T-helper 1 cell treated with Interleukin-12 subunit alpha and Interleukin-12 subunit beta and Interleukin-4 antibody, amounts not matched to agents 30 μg/mL and 1 μg/mL, for 36 hours (primary cell): Measurements from ENCODE around the gene DST.

Experiments used
- H3K27ac Mint-ChIP-seq: one replicate; pipeline ENCODE4 v1.8.0; 2021; ENCODE audit warnings: mild to moderate bottlenecking, mixed read lengths
- H3K27me3 Mint-ChIP-seq: one replicate; pipeline ENCODE4 v1.8.0; 2021; ENCODE audit warnings: low read depth, mixed read lengths
- H3K36me3 Mint-ChIP-seq: one replicate; pipeline ENCODE4 v1.8.0; 2021; ENCODE audit warnings: low read depth, mixed read lengths
- H3K4me1 Mint-ChIP-seq: one replicate; pipeline ENCODE4 v1.8.0; 2021; ENCODE audit warnings: low read depth, mixed read lengths
- H3K4me3 Mint-ChIP-seq: one replicate; pipeline ENCODE4 v1.8.0; 2021; ENCODE audit warnings: mild to moderate bottlenecking, moderate library complexity, mixed read lengths
- H3K9me3 Mint-ChIP-seq: one replicate; pipeline ENCODE4 v1.8.0; 2021; ENCODE audit warnings: mixed read lengths

DST gene

GRCh38 chr6:56624046-56624727 is 18.5 kb downstream of the DST start:
- H3K4me3 Mint-ChIP-seq = no peak overlapping the region
- no peak overlapping the region for H3K27ac Mint-ChIP-seq
- H3K36me3 Mint-ChIP-seq = no peaks in the 10 kb centered on the region
- H3K9me3 Mint-ChIP-seq = no peaks in the 10 kb centered on the region
- no peaks in the 10 kb centered on the region for H3K27me3 Mint-ChIP-seq
- H3K4me1 Mint-ChIP-seq = no peaks in the 10 kb centered on the region

DNA sequence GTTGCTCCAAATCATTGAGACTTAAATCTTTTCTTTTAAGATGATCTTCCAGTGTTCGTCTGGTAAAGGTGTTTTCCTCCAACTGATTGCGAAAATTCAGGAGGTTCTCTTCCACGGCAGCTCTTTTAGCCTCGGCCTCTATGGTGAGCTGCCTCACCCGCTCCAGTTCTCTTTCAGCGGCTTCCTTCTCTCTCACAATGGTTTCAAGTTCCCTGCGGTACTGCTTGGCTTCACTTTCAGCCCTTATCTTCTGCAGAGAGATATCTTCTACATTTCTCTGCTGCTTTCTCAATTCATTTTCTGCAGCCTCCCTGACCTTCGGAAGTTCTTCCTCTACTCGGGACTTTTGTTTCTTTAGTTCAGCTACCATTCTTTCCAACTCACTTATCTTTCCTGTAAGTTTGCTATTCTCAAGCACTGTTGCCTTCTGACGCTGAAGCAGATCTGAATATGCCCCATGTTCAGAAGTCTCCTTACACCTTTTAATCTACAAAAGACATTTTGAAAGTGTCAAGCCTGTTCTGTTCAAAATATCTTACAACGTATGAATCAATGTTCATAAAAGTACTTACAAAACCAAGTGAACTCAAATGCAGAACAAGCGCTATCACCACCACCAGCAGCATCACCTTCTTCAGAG is 22.3 kb downstream of the DST start:
- H3K27me3 Mint-ChIP-seq = no peaks in the 10 kb centered on the region

GRCh38 chr6:56618050-56618449 is 24.6 kb downstream of the DST start:
- H3K9me3 Mint-ChIP-seq = no peaks in the 10 kb centered on the region
- H3K27me3 Mint-ChIP-seq = no peaks in the 10 kb centered on the region
- H3K4me3 Mint-ChIP-seq = no peak overlapping the region
- no peaks in the 10 kb centered on the region for H3K4me1 Mint-ChIP-seq
- no peaks in the 10 kb centered on the region for H3K36me3 Mint-ChIP-seq
- H3K27ac Mint-ChIP-seq = no peak overlapping the region

More for the DNA sequence above, 22.3 kb downstream of the DST start:
- H3K36me3 Mint-ChIP-seq = no peaks in the 10 kb centered on the region
- H3K4me3 Mint-ChIP-seq = no peak overlapping the region
- H3K4me1 Mint-ChIP-seq = no peaks in the 10 kb centered on the region
- H3K9me3 Mint-ChIP-seq = no peaks in the 10 kb centered on the region
- no peak overlapping the region for H3K27ac Mint-ChIP-seq

DNA sequence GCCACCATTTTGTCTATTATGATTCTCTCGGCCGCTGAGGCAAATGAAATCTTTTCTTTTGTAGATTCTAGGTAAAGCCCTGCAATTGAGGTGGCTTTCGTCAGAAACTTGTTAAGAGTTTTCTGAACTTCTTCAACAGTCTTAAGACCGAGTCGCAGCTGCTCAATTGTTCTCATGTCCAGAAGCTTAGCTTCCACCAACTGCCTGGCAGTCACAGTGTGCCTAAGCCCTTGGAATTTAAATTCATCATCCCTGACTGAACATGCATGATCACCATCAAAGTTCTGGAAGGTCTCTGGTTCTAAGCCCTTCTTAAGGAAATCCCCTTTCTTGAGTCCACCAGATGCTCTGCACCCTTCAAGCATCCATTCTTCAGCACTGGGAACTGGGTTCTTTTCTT is 25.7 kb downstream of the DST start:
- Mint-ChIP-seq H3K36me3 (no peaks in the 10 kb centered on the region), H3K4me1 (no peaks in the 10 kb centered on the region), H3K27ac (no peak overlapping the region), H3K9me3 (no peaks in the 10 kb centered on the region), H3K27me3 (no peaks in the 10 kb centered on the region), H3K4me3 (no peak overlapping the region)

GRCh38 chr6:56613247-56613851 is 29.3 kb downstream of the DST start:
- Mint-ChIP-seq H3K27ac (no peak overlapping the region), H3K9me3 (no peaks in the 10 kb centered on the region), H3K36me3 (no peaks in the 10 kb centered on the region), H3K27me3 (peaks cover 3% of the 10 kb centered on the region), H3K4me1 (no peaks in the 10 kb centered on the region), H3K4me3 (no peak overlapping the region)

GRCh38 chr6:56608332-56608731 is 34.4 kb downstream of the DST start:
- Mint-ChIP-seq H3K9me3 (no peaks in the 10 kb centered on the region), H3K36me3 (no peaks in the 10 kb centered on the region), H3K4me1 (no peaks in the 10 kb centered on the region), H3K4me3 (no peak overlapping the region), H3K27me3 (peaks cover 8% of the 10 kb centered on the region), H3K27ac (no peak overlapping the region)

DNA sequence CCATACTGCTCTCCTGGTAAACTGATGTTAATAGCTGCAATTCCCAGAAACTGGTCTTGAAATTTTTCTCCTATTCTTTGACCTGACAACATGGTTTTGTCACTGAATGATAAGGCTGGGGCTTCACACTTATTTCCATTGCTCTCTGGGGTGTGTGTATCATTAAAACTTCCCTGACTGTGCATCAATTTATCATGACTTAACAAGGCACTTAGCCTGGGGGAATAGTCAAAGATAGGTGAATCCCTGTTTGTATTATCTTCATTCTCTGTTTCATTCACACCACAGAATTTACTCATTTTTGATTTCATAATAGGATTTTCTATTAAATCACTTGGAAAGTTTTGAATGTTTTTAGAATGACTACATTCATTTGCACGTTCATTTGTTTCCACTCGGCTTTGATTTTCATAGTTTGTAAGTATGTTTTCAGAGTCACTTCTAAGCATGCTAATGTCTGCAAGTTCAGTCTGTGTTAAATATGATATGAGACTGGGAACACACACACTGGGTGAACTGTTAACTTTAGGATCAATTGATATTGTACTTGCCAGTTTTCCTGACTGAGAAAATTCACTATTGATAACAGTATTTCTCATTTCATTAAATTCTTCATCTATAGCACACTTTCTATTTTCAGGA is 35.5 kb downstream of the DST start:
- H3K4me1 Mint-ChIP-seq = no peaks in the 10 kb centered on the region
- H3K36me3 Mint-ChIP-seq = no peaks in the 10 kb centered on the region
- no peaks in the 10 kb centered on the region for H3K9me3 Mint-ChIP-seq
- H3K4me3 Mint-ChIP-seq = no peak overlapping the region
- H3K27me3 Mint-ChIP-seq = peaks cover 8% of the 10 kb centered on the region
- no peak overlapping the region for H3K27ac Mint-ChIP-seq

- Mint-ChIP-seq H3K9me3 (no peaks in the 10 kb centered on the region), H3K27ac (no peak overlapping the region), H3K27me3 (peaks cover 4% of the 10 kb centered on the region), H3K36me3 (no peaks in the 10 kb centered on the region), H3K4me1 (no peaks in the 10 kb centered on the region), H3K4me3 (no peak overlapping the region)
Measured at GRCh38 chr6:56605435-56605834, 37.3 kb downstream of the DST start.

DNA sequence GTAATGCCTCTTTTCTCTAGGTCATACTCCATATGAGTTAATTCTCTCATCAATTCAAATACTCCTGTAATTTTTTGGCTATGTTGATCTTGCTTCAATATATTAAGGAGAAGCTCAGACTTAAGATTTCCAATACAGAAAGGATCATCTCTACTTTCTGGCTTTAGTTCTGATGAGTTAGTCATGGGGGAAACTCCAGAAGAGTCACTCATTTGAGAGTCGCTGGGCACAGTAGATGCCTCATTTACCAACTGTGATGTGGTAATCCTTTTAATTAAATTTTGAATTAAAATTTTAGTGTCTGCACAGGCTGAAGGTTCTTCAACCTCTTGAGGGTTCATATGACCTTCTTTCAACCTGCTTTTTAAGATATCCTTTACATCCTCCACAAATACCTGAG is 38.5 kb downstream of the DST start:
- no peaks in the 10 kb centered on the region for H3K9me3 Mint-ChIP-seq
- no peaks in the 10 kb centered on the region for H3K4me1 Mint-ChIP-seq

DNA sequence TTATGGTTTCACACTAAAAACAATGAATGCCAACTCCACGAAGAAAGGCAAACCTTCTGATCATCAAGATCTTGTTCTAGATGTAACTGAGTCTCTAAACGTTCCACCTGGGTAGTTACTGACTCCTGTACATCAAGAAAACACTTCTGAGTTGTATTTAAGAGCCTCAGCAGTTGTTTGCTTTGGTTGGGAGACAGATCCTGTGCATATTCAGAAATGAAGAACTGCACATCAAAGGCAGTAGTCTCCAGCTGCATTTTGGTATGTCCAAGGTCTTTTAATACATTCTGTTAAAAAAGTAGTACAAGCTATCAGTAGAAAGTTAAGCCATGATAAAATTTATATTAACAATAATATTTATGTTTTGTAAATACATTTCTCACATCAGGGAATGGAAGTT is 41.3 kb downstream of the DST start:
- Mint-ChIP-seq H3K4me3 (no peak overlapping the region), H3K27me3 (peaks cover 4% of the 10 kb centered on the region), H3K27ac (no peak overlapping the region), H3K36me3 (no peaks in the 10 kb centered on the region), H3K4me1 (no peaks in the 10 kb centered on the region), H3K9me3 (no peaks in the 10 kb centered on the region)

More for the DNA sequence above, 38.5 kb downstream of the DST start:
- H3K27me3 Mint-ChIP-seq = peaks cover 4% of the 10 kb centered on the region
- no peak overlapping the region for H3K4me3 Mint-ChIP-seq
- H3K27ac Mint-ChIP-seq = no peak overlapping the region
- H3K36me3 Mint-ChIP-seq = no peaks in the 10 kb centered on the region

DNA sequence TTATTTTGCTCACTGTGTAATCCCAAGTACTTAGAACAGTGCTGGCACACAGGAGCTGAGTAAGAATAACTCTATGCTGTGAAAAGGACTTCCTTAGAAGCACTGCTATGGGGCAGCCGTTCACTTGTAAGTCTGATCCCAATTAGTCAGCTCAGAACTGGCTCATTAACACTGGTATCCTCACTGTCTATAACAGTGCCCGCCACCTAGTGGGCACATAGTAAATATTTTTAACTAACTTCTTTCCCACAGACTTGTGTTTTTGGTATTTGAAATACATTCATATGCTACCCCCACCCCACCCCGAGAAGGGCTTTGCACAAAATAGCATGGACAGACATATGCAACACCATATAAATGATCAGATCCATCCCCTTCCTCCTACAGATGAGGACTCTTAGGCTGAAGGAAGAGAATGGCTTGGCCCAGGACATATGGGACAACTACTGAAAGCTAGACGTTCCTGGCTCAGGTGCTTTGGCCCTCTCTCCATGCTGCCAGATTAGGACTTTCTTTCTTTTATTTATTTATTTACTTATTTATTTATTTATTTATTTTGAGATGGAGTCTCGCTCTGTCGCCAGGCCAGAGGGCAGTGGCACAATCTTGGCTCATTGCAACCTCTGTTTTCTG is 47.1 kb downstream of the DST start:
- no peak overlapping the region for H3K4me3 Mint-ChIP-seq
- H3K27ac Mint-ChIP-seq = peak overlapping the region; percentile 18
- no peaks in the 10 kb centered on the region for H3K9me3 Mint-ChIP-seq

DNA sequence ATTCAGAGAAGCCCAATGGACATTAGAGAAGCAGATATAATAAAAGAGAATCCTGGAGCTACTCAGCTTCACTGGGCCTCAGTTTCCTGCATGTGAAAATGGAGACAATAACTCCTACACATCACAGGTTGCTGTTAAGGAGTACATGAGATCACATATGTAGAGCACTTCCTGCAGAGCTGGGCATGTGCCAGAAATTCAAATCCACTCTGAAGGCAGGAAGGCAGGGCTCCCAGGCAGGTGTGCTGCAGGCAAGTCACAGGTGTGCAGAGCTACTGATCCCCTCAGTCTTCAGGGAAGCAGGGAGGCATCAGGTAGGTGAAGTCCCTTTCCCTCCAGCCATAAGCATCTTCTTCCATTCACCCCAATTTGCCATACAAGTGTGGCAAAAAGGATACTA is 48.0 kb downstream of the DST start:
- no peaks in the 10 kb centered on the region for H3K9me3 Mint-ChIP-seq
- peaks cover 25% of the 10 kb centered on the region for H3K4me1 Mint-ChIP-seq
- no peaks in the 10 kb centered on the region for H3K36me3 Mint-ChIP-seq
- H3K27ac Mint-ChIP-seq = no peak overlapping the region
- no peak overlapping the region for H3K4me3 Mint-ChIP-seq
- no peaks in the 10 kb centered on the region for H3K27me3 Mint-ChIP-seq

More for the DNA sequence above, 47.1 kb downstream of the DST start:
- Mint-ChIP-seq H3K36me3 (no peaks in the 10 kb centered on the region), H3K27me3 (no peaks in the 10 kb centered on the region), H3K4me1 (peaks cover 25% of the 10 kb centered on the region)

DNA sequence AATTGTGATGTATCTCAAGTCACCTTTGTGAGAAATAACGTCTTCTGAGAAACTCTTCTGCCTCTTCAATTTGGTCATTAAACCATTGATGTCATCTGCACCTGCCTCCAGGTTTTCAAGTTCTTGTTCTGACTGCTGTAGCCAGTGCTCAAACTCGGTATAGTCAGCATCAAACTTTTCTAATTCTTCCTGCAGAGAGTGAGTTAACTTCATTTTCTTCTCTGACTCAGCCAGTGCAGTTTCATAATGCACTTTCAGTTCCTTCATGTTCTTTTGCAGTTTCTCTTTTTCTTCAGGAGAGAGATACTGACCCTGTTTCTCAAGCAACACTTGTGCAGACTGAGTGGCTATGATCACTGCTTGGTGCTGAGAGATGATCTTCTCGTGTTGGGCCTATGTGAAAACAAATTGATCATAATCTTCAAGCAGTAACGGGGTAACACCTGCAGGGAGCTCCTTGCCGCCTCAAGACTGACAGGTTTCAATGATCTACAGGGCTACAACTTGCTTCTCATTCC is 48.8 kb downstream of the DST start:
- Mint-ChIP-seq H3K36me3 (no peaks in the 10 kb centered on the region), H3K4me3 (peak overlapping the region; percentile 17), H3K27ac (peak overlapping the region; percentile 69), H3K4me1 (peaks cover 25% of the 10 kb centered on the region), H3K9me3 (no peaks in the 10 kb centered on the region), H3K27me3 (no peaks in the 10 kb centered on the region)

DNA sequence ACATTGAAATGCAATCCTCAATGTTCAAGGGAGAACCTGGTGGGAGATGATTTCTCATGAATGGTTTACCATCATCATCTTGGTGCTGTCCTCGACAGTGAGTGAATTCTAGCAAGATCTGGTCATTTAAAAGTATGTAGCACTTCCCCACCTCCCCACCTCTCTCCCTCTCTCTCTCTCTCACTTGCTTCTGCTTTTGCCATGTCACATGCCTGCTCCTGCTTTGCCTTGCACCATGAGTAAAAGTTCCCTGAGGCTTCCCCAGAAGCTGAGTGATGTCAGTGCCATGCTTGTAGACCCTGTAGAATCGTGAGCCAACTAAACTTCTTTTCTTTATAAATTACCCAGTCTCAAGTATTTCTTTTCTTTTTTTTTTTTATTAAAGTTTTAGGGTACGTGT is 60.5 kb downstream of the DST start:
- Mint-ChIP-seq H3K36me3 (no peaks in the 10 kb centered on the region), H3K4me3 (no peak overlapping the region), H3K4me1 (no peaks in the 10 kb centered on the region)

More for the DNA sequence above, 60.5 kb downstream of the DST start:
- Mint-ChIP-seq H3K27ac (no peak overlapping the region), H3K27me3 (no peaks in the 10 kb centered on the region), H3K9me3 (no peaks in the 10 kb centered on the region)
